ENCODE data around the gene FNIP1.

- TF ChIP-seq CTCF (IDR thresholded peaks at IDR 0.05) (no peak), EP300 (IDR thresholded peaks at IDR 0.05) (no peak), POLR2A (IDR thresholded peaks at IDR 0.05) (no peak)
Measured at GRCh38 chr5:131745703-131746102, 51.1 kb downstream of the FNIP1 start.
